Renal pelvis (tissue), 4 donors: Measurements from ENCODE around the gene ELL2. TPM values are rescaled to one million over a fixed set of nuclear protein-coding genes. Genes with fewer than 3 reads are reported as not detected.

ENCODE experiments used
- DNase-seq: peaks from one replicate; pipeline ENCODE4 v3.0.0-alpha.2; 2013
- polyA plus RNA-seq, 3 donors: library from polyadenylated mRNA; unstranded; fragments of 120-200 nt; gene quantifications; one replicate each; pipeline ENCODE4 v1.2.1, GENCODE V29; 2013; ENCODE audit not compliant: insufficient read length in 3 of 3

ELL2 gene
- polyA plus RNA-seq, 3 donors = 9.2 to 12.5 (median 11.1) TPM

DNA sequence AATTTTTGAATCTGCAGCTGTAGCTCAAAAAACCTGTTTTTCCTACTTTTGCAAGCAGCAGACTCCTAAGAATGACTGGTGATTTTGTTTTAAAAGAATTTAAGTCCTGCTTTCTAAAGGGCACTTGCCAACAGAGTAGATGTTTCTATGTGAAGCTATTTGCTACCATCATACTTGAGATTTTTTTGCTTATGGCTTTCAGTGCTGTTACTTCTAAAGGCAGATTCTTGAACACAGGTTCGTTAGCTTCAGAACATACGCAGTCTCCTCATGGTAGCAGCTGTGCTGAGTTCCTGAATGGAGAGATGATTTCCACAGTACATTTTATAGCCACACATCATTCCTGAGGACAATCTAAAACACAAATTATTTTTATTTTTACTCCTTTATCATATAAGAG, 24.4 kb upstream of the ELL2 start:
- DNase-seq = no peak

- DNase-seq = no peak
Measured at GRCh38 chr5:95985249-95985648, 23.6 kb upstream of the ELL2 start.

DNA sequence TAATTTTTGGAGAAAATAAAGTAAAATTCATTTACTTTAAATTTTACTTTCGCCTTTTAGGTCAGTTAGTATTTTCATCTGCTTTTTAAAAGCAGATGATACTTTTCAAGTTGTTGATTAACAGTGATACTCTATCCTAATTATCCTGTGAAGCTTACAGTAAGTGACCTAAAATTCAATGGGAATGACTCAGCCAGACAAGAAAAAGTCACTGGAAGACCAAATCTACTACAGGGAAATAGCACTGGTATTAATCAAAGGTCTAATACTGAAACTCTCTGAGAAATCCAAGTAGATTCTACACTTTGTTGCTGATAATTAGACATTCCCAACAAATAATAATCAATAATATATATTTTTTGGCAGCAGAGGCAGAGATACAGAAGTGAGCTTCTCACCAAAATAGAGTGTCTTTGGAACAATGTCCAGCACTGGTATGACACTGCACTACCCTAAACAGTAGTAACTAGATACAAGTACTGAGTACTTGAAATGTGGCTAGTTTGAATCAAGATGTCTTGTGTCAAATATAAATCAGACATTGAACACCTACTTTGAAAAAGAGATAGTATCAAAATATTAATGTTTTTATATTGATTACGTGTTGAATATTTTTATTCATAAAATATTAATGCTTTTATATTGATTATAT, 22.8 kb upstream of the ELL2 start:
- no peak for DNase-seq

DNA sequence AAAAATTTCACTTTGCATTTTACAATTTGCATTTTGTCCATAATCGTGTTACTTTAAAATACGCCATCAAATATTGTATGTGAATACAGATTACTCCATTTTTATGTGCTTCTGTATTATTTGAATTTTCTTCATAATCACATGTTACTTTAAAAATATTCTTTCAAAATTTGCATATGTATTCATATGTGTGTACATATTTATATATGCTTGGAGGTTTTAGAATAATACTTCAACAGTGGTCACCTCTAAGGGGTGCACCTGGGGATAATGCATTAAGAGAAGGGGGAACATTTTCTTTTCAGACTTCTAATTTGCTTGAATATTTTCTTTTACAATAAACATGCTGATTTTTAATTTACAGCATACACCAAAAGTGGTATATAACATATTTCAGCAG, 21.9 kb upstream of the ELL2 start:
- DNase-seq = no peak

DNA sequence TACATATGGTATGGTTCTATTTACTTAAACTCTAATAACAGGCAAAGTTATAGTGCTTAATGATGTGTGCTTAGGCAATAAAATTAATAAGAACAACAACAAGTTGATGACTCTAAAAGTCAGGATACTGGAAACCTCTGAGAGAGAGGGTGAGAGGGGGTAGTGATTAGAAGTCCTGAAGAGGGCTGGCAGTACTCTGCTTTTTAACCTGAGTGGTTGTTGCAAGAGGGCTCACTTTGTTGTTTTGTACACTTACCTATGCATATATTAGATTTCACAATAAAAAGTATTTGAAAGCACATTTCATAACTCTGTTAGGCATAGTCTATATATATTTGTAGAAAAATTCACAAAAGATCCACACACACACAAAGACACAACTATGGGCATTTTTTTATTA, 21.4 kb upstream of the ELL2 start:
- DNase-seq = no peak

- no peak for DNase-seq
Measured at GRCh38 chr5:95976606-95977005, 15.0 kb upstream of the ELL2 start.

DNA sequence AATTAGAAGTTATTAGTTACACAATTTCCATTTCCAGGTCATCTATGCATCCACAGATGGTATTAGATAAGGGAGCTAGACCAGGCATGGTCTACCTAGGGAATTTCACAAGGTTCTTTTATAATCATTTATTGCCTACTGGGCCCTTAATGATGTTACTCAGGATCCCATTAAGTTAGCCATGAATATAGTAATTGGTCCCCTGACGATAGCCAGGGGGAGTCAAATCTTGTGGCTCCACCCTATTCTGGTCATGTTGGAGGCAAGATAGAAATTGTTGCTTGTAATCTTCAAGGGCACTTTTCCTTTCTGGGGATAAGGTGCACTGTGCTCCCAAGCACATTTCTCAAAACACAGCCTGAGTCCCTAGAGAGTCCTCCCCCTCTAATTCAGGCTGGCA, 14.1 kb upstream of the ELL2 start:
- no peak for DNase-seq

DNA sequence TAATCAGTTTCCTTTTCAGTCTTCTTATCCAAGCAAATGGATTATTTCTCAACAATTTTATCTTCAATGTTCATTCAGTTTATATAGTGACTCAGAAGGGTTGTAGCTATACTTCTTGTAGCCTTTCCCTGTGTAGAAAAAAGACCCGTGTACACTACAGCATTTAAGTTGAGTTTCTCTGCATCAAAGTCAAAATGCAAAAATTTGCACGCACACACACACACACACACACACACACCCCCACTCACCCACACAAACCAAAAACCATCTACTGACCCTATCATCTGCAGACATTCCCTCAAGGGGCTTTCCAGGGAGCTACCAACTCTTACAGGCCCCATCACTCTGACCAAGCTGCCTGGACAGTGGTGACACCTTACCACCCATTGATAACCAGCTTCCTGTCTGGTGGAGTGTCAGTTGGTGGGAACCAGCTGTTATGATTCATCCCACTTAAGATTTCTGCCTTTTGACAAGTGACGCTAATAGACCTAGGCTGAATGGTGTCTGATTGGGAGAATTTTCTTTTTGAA, 12.2 kb upstream of the ELL2 start:
- DNase-seq = no peak

DNA sequence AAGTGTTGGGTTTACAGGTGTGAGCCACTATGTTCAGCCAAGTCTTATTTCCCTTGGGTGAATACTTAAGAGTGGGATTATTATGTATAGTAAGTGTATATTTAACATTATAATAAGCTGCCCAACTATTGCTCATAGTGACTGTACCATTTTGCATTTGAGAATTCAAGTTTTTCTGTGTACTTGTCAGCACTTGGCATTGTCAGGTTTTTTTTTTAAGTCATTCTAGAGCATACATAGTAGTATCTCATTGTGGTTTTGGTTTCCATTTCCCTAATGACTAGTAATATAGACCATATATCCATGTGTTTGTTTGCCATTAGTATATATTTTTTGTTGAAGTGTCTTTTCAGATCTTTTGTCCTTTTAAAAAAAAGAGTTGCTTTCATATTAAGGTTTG, 10.5 kb upstream of the ELL2 start:
- DNase-seq = no peak

DNA sequence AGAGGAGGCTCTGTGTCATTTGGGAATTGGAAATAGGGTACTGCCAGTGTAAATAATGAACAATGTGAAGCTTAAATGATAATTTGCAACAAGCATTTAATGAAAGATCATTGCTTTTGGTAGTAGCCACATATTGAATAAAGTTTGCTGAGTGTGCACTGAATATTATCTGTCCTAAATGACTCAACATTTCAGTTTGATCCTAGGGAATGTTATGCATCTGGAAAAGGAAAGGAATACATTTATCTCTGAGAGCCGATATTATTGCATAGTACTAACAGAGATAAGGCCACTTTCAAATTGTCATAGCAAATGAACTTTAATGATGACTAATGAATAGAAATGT, 8.7 kb upstream of the ELL2 start:
- DNase-seq = no peak

- DNase-seq = no peak
Measured at GRCh38 chr5:95969651-95970358, 8.2 kb upstream of the ELL2 start.

GRCh38 chr5:95969055-95969454, 7.4 kb upstream of the ELL2 start:
- DNase-seq = no peak

GRCh38 chr5:95967236-95967635, 5.6 kb upstream of the ELL2 start:
- no peak for DNase-seq

DNA sequence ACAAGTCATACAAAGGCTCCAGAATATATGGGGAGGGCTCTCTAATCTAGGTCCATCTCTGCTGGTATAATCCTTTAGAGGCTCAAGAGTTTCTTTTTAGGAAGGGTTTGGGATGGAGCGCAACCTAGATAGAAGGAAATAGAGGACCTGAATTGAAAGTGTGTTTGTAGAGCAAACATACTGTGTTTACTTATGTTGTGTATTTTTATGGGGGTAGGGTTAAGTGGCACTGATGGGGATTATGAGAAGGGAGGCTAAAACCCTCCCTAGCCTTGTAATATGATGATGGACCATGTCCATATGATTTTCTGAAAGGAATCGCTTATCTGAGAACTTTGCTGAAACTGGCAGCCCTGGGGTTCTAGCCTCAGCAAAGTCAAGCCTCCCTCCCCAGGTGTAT, 4.4 kb upstream of the ELL2 start:
- no peak for DNase-seq

DNA sequence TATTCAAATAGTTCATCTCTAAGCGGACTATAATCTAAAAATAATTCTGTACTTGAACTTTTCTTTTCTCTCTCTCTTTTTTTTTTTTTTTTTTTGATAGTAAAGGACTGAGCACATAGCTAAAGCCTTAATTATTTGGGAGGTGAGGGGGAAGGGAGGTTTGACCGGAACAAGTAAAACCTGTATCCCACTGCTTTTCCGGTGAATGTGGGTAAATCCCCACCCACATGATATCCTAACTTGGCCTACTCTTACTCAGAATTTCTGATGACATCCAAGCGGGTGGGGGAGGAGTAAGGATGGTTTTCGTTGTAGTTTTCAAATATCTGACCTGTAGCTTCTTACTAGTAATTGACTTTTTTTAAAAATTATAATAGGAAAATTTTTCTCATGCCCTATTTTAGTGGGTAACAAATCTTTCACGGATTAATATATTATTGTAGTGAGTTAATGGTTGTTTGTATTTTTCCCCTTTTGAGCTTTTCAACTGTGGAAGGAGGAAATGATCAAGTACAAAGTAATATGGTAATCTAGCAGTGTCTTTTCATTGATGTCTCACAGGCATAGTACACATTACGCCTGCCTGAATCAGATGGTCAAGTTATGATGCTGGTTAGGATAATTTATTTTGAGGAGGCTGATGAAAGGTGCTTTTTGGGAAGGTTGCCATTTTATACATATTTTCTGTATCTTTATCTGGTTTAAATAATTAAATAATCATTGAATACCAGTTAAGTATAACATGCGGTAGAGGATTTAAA, 2.2 kb upstream of the ELL2 start:
- no peak for DNase-seq

- no peak for DNase-seq
Measured at GRCh38 chr5:95962785-95963184, 1.1 kb upstream of the ELL2 start.

DNA sequence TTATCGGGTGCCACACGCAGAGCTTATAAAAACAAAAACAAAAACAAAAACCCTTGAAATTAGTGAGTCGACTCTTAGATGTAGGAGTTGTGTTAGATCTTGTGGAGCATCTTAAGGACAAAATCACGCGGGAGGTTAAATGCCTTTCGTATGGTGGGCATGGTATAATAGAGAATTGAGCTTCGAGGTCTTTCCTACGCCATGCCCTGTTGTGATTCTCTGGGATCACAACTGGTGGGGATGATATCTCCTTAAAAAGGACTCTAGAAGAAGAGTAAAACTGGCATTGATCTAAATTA, 773 bp upstream of the ELL2 start:
- no peak for DNase-seq

- peak; percentile 63 for DNase-seq
Measured at GRCh38 chr5:95960667-95961616, 709 bp downstream of the ELL2 start.

DNA sequence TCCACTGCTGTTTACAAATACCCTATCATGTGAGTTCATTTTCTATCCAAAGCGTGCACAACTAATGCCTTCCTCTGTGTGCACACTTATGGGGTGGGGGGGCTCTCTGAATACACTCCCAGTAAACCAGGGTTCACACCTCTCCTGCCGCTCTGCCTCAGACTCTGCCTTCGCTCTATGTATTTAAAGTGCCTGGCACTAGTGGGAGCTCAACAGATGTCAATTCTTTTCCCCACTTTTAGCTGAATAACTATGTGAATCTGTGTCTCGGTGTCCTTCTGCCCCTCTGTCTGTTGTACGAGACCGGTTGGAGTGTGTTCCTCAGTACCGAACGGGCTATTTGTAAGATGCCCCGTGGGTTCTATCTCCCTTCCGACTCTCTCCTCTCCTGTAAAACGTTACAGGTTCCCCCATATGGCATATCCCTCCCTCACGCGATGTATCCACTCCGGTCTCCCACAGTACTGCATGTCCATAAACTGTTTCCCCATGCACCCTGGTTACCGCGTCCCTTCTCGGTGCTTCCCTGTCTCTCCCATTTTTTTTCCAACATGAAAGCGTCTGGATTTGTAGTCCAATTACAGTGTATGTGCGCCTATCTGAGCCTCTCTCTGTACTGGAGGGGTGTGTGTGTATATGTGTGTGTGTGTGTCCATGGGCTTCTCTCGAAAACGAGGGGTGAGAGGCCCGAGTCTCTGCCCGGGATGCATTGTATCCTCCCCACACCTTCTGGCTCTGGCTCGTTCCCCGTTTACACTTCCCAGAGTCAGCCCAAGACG, 1.6 kb downstream of the ELL2 start:
- DNase-seq = no peak

DNA sequence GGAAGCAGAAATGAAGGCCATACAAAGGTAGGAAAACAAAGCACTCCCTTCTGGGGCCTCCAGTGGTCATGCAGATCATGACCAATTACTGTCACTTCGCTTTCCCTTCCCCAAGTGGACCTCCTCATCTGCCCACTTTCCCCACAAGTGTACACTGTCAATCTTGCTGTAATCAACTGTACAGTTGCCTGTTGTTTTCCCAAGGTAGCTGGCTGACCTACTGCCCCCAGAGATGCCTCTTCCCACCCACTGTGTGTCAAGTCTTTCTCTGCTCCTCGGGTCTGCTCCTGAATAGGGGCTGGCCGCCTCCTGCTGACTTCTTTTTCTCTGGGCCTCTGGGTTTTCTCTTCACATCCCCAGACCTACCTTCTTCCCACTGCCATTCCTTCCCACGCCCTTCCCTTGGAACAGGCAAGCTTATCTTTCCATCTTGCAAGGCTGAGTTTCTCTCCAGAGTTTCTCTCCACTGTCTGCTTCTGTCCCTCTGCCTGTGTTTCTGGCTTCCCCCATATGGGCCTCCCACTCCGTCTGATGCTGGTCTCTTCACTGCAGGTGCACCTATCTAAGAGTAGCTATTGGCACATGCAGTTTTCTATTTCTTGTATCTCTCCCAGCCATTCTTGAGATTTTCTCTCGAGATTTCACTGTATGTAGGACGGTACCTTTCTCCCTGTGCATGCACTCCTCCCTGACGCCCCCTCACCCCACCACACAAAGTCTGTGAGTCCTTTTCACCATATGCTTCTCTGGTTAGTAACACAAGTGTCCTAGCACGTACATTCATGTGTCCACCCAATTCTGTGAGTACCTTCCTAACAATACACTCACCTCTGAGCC, 2.4 kb downstream of the ELL2 start:
- DNase-seq = no peak
